ENCODE measurements around the gene MAP2K6. TPM values are rescaled to one million over a fixed set of nuclear protein-coding genes. Genes with fewer than 3 reads are reported as not detected.

Gene MAP2K6
- total and polyA plus RNA-seq, 2 of the 8 experiments (the other 6 are each of a cell fraction or from before 2014, with no cell fraction given): 11.0 to 44.1 TPM

DNA sequence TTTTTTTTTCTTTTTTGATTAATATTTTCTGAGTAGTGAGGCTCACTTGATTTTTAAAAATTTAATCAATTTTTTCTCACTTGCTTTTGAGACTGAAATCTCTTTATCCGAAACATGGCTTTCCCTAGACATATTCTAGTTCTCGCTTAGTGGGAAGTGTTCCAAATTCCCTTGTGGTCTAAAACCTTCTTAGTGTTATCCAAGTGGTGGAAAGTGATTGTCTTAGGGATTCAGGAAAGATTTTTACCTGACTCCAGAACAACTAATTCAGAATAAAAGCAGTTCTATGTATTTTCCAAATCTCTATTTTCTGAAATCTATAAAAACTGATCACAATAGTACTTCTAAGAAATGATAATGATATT lies 178.8 kb downstream of the MAP2K6 start:
- H3K36me3 ChIP-seq (ENCODE audit: control insufficient read depth in 2 of 4, insufficient read depth in 4 of 4, low read length in 3 of 4): no peaks in the 10 kb centered on the region
- no peak overlapping the region for H2AK5ac ChIP-seq (ENCODE audit: low read depth, low read length)
- no peak overlapping the region for H2BK12ac ChIP-seq (ENCODE audit: low read depth, low read length)
- no peak for FAIRE-seq
- no peaks in the 10 kb centered on the region for H3K27me3 ChIP-seq (replicated peaks in 1 of 4; ENCODE audit: control insufficient read depth in 3 of 4, extremely low read depth in 1 of 4, insufficient read depth in 3 of 4, low read length in 3 of 4)
- H4K8ac ChIP-seq (ENCODE audit: extremely low read depth, insufficient read depth, low read length): no peak overlapping the region
- no peak overlapping the region for H4K91ac ChIP-seq (replicated peaks; ENCODE audit: insufficient read length, low read length)
- no peak overlapping the region for H3K9ac ChIP-seq (replicated peaks in 1 of 4; ENCODE audit: extremely low read depth in 1 of 4, low read depth in 3 of 4, low read length in 3 of 4)
- no peak overlapping the region for H3K4me3 ChIP-seq (ENCODE audit: extremely low read depth in 1 of 4, insufficient read depth in 2 of 4, low read depth in 3 of 4, low read length in 4 of 4)
- no peak overlapping the region for H2BK5ac ChIP-seq (ENCODE audit: low read depth, low read length)
- H3K56ac ChIP-seq (replicated peaks; ENCODE audit: insufficient read length, low read depth, low read length): no peak overlapping the region
- H3K27ac ChIP-seq (ENCODE audit: low read depth, low read length): no peak overlapping the region
- no peak for TF ChIP-seq SP1 (IDR thresholded peaks at IDR 0.05; ENCODE audit: low read depth, low read length)
- TF ChIP-seq KDM5A (IDR thresholded peaks at IDR 0.05; ENCODE audit: low read length): no peak
- TF ChIP-seq CHD1 (IDR thresholded peaks at IDR 0.05; ENCODE audit: low read depth, low read length): no peak
- no peak for TF ChIP-seq EZH2 (IDR thresholded peaks at IDR 0.05; ENCODE audit: low read depth, low read length, severe bottlenecking)
- no peak for TF ChIP-seq KDM4A (IDR thresholded peaks at IDR 0.05; ENCODE audit: low read depth, low read length, severe bottlenecking)
- no peak for TF ChIP-seq NANOG (IDR thresholded peaks at IDR 0.05; ENCODE audit: insufficient read depth, low read depth, low read length, poor library complexity, severe bottlenecking)
- no peak for TF ChIP-seq TAF1 (IDR thresholded peaks at IDR 0.05; ENCODE audit: low read depth, low read length)
- no peak overlapping the region for H3K18ac ChIP-seq (ENCODE audit: extremely low read depth, low read length)
- no peaks in the 10 kb centered on the region for H3K9me3 ChIP-seq (ENCODE audit: insufficient read depth in 2 of 2, low read depth in 1 of 2, low read length in 1 of 2)
- H4K20me1 ChIP-seq (replicated peaks in 1 of 2; ENCODE audit: control insufficient read depth in 1 of 2, insufficient read depth in 2 of 2, low read length in 2 of 2): no peaks in the 10 kb centered on the region
- H3K79me1 ChIP-seq (ENCODE audit: low read depth, low read length): no peaks in the 10 kb centered on the region
- H3K4me2 ChIP-seq (ENCODE audit: insufficient read depth in 1 of 2, low read depth in 2 of 2, low read length in 2 of 2): no peak overlapping the region
- 97% methylated on average over 2 of the region's 2 CpGs; no CpG with 5 or more reads in 1 of the 2 experiments for WGBS, 2 experiments (ENCODE audit: extremely low coverage in 1 of 2, insufficient coverage in 1 of 2, insufficient read length in 1 of 2, insufficient replicate concordance in 2 of 2, low coverage in 1 of 2, low lambda C conversion rate in 2 of 2, missing lambda C conversion rate in 1 of 2)
- H2BK120ac ChIP-seq (replicated peaks; ENCODE audit: low read depth, low read length): no peak overlapping the region
- H3K79me2 ChIP-seq (ENCODE audit: control insufficient read depth in 1 of 2, insufficient read depth in 2 of 2, low read length in 2 of 2): no peaks in the 10 kb centered on the region
- ChIA-PET CTCF (ENCODE audit: partially characterized antibody) (interaction anchor here (1.3 to 7.0 kb wide), 3 partner anchors 8 to 24 kb away, joined by 4 to 59 read pairs (median 9); no protein-coding TSS in a partner anchor), POLR2A (ENCODE audit: partially characterized antibody) (no interaction called here)
- no peak overlapping the region for H4K5ac ChIP-seq (ENCODE audit: insufficient read length, low read depth, low read length)
- H2BK20ac ChIP-seq (ENCODE audit: low read length): no peak overlapping the region
- H3K14ac ChIP-seq (ENCODE audit: insufficient read length): no peak overlapping the region
- no peak overlapping the region for H3K4ac ChIP-seq (replicated peaks; ENCODE audit: insufficient read length, low read depth, low read length)
- H3K4me1 ChIP-seq (replicated peaks in 1 of 4; ENCODE audit: control insufficient read depth in 3 of 4, insufficient read depth in 4 of 4, low read length in 3 of 4): no peaks in the 10 kb centered on the region
- H3K23ac ChIP-seq (ENCODE audit: insufficient read length): no peak overlapping the region
- no peaks in the 10 kb centered on the region for H3K23me2 ChIP-seq (ENCODE audit: low read depth, low read length)
- no peak overlapping the region for H2BK15ac ChIP-seq (ENCODE audit: low read length)
- DNase-seq (ENCODE audit: low read depth in 1 of 2, low spot score in 2 of 2): no peak
- H2AFZ ChIP-seq (ENCODE audit: low read length): no peak overlapping the region

Data from H1 (cell line).